Measurements from ENCODE around the gene MVD. TPM values are rescaled to one million over a fixed set of nuclear protein-coding genes. Genes with fewer than 3 reads are reported as not detected.

MVD gene
- total and polyA plus RNA-seq, 10 of the 15 experiments (the other 5 are each of a cell fraction or from before 2014, with no cell fraction given), result 5.0 to 147 (median 65.0) TPM

- TF ChIP-seq HSF1 (IDR thresholded peaks at IDR 0.05; ENCODE audit: low read depth, low read length) (no peak), ZBTB4 (CRISPR knock-in tag; IDR thresholded peaks at IDR 0.05) (no peak), SUZ12 (IDR thresholded peaks at IDR 0.05; ENCODE audit: unreplicated experiment) (no peak), CHD2 (IDR thresholded peaks at IDR 0.05; ENCODE audit: borderline replicate concordance, low read depth, low read length) (no peak; the same call in 1 of the 2 replicates), ZNF207 (IDR thresholded peaks at IDR 0.05; ENCODE audit: borderline replicate concordance) (no peak), POLR2A (IDR thresholded peaks at IDR 0.05; ENCODE audit: low read depth, low read length) (peak; percentile 85), ZBED1 (IDR thresholded peaks at IDR 0.05; ENCODE audit: borderline replicate concordance) (no peak), TAF1 (IDR thresholded peaks at IDR 0.05; ENCODE audit: borderline replicate concordance, low read depth, low read length) (peak; percentile 90), RUNX3 (IDR thresholded peaks at IDR 0.05; ENCODE audit: low read length) (no peak; the same call in 1 of the 2 replicates), MTA2 (IDR thresholded peaks at IDR 0.05; ENCODE audit: low read depth) (no peak), IRF4 (IDR thresholded peaks at IDR 0.05; ENCODE audit: low read depth, low read length) (no peak), IRF3 (IDR thresholded peaks at IDR 0.05) (no peak), RCOR1 (conservative IDR thresholded peaks at IDR 0.05; ENCODE audit: low read depth, low read length) (no peak), PAX5 (IDR thresholded peaks at IDR 0.05; ENCODE audit: borderline replicate concordance, low read depth, low read length) (no peak), ETV6 (conservative IDR thresholded peaks at IDR 0.05 in 1 of 2, IDR thresholded peaks at IDR 0.05 in 1 of 2; ENCODE audit: borderline replicate concordance in 1 of 2, low read depth in 1 of 2) (no peak), SMARCA5 (IDR thresholded peaks at IDR 0.05) (no peak), IKZF2 (IDR thresholded peaks at IDR 0.05) (no peak), CUX1 (IDR thresholded peaks at IDR 0.05; ENCODE audit: insufficient replicate concordance, low read depth, low read length) (no peak), SUPT20H (IDR thresholded peaks at IDR 0.05; ENCODE audit: borderline replicate concordance, control insufficient read depth, low read depth, low read length) (no peak), ATF3 (IDR thresholded peaks at IDR 0.05; ENCODE audit: borderline replicate concordance, extremely low read depth, low read depth, low read length) (no peak)
Observed at GRCh38 chr16:88650749-88651275, 12.1 kb downstream of the MVD start, which contains the start of gene CYBA (continued).

All from GM12878 (cell line).